HG02840 (cell line): ENCODE data around the gene KCNMB4.

Experiments used
- ATAC-seq: cut with Tn5 transposase; IDR thresholded peaks from one replicate; pipeline ENCODE4 v1.9.1; 2021; ENCODE audit warnings: mild to moderate bottlenecking, moderate library complexity, moderate number of reproducible peaks; ENCODE audit not compliant: unreplicated experiment, low FRiP score

Gene KCNMB4

GRCh38 chr12:70365648-70366518, at the start of gene KCNMB4:
TSS of gene KCNMB4 (plus strand) at chr12:70366290. CDS start at chr12:70366735, 445 bp downstream.
- ATAC-seq = peak; percentile 86

GRCh38 chr12:70317781-70318180, 48.3 kb upstream of the KCNMB4 start:
- ATAC-seq = peak; percentile 85

- ATAC-seq = no peak
These were observed 46.5 kb upstream of the KCNMB4 start for GRCh38 chr12:70319605-70320004.

GRCh38 chr12:70321191-70321590, 44.9 kb upstream of the KCNMB4 start:
- no peak for ATAC-seq

- no peak for ATAC-seq
These were observed 38.5 kb upstream of the KCNMB4 start for GRCh38 chr12:70327541-70327940.

GRCh38 chr12:70329728-70330127, 36.4 kb upstream of the KCNMB4 start:
- ATAC-seq = no peak

- ATAC-seq = no peak
These were observed 35.9 kb upstream of the KCNMB4 start for GRCh38 chr12:70330158-70330557.

- ATAC-seq = no peak
These were observed 33.9 kb upstream of the KCNMB4 start for GRCh38 chr12:70332236-70332635.

GRCh38 chr12:70334742-70335141, 31.3 kb upstream of the KCNMB4 start:
- no peak for ATAC-seq

GRCh38 chr12:70338531-70338930, 27.6 kb upstream of the KCNMB4 start:
- ATAC-seq = no peak

- no peak for ATAC-seq
These were observed 15.0 kb upstream of the KCNMB4 start for GRCh38 chr12:70351076-70351475.

- ATAC-seq = no peak
These were observed 12.1 kb upstream of the KCNMB4 start for GRCh38 chr12:70353780-70354660.

GRCh38 chr12:70354787-70355186, 11.3 kb upstream of the KCNMB4 start:
- no peak for ATAC-seq

- ATAC-seq = no peak
These were observed 10.1 kb upstream of the KCNMB4 start for GRCh38 chr12:70355972-70356371.

GRCh38 chr12:70359458-70360197, 6.5 kb upstream of the KCNMB4 start:
- ATAC-seq = no peak

GRCh38 chr12:70360218-70360617, 5.9 kb upstream of the KCNMB4 start:
- no peak for ATAC-seq

- no peak for ATAC-seq
These were observed 1.2 kb upstream of the KCNMB4 start for GRCh38 chr12:70364695-70365397.

- ATAC-seq = no peak
These were observed 767 bp upstream of the KCNMB4 start for GRCh38 chr12:70365398-70365647.

- ATAC-seq = peak; percentile 40
These were observed 629 bp downstream of the KCNMB4 start for GRCh38 chr12:70366581-70367257.
